Erythroblast (primary cell): ENCODE results near the gene IL1R1.

ENCODE experiments used
- GATA1 ChIP-seq: IDR thresholded peaks from 2 replicates; pipeline ENCODE4 v1.6.1; 2011; ENCODE audit warnings: low read depth, mild to moderate bottlenecking, control low read depth, low read length, moderate library complexity
- POLR2A ChIP-seq: IDR thresholded peaks from 2 replicates; pipeline ENCODE4 v1.6.1; 2011; ENCODE audit warnings: mild to moderate bottlenecking, low read length

DNA sequence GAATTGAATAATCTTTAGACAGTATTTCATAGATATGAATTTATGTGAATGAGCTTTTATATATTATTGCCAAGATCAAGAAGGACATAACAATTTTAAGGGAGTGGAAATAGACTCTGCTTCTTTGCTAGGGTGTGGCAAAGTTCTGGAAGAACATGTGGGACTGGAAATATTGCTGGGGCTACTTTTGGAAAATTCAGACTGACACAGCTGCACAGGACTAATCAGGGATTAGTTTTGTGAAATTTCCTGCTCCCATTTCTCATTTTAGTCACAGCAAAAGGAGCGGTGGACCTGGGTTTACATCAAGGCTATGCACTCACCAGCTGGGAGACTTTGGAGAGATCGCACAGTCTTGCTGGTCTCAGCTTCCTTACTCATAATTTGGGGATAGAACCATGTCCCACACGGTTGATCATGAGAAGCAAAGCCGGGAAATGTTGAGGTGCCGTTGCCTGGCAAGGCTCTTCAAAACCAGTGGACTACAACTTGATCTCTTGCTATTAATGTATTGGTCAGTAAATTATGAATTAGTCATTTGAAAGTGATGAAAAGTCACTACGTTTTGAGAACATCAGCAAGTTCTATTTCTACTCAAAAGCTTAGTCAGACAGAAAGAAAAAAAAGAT is 86.7 kb downstream of the IL1R1 start:
- TF ChIP-seq POLR2A (no peak), GATA1 (no peak)
